ENCODE measurements around the gene RAD17. TPM values are rescaled to one million over a fixed set of nuclear protein-coding genes. Genes with fewer than 3 reads are reported as not detected.

The RAD17 gene
- total and polyA plus RNA-seq, 2 of the 8 experiments (the other 6 are each of a cell fraction or from before 2014, with no cell fraction given): 12.9 to 28.1 TPM

- no peak overlapping the region for H2AK5ac ChIP-seq (ENCODE audit: low read depth, low read length)
- no peak overlapping the region for H3K27ac ChIP-seq (ENCODE audit: low read depth, low read length)
- H3K56ac ChIP-seq (replicated peaks; ENCODE audit: insufficient read length, low read depth, low read length): no peak overlapping the region
- no peak overlapping the region for H2AFZ ChIP-seq (ENCODE audit: low read length)
- H3K14ac ChIP-seq (ENCODE audit: insufficient read length): no peak overlapping the region
- H3K79me2 ChIP-seq (ENCODE audit: control insufficient read depth in 1 of 2, insufficient read depth in 2 of 2, low read length in 2 of 2): no peaks in the 10 kb centered on the region
- FAIRE-seq (no peak), DNase-seq (ENCODE audit: low read depth in 1 of 2, low spot score in 2 of 2) (no peak)
- no peak overlapping the region for H3K4me3 ChIP-seq (ENCODE audit: extremely low read depth in 1 of 4, insufficient read depth in 2 of 4, low read depth in 3 of 4, low read length in 4 of 4)
- no peaks in the 10 kb centered on the region for H3K27me3 ChIP-seq (replicated peaks in 1 of 4; ENCODE audit: control insufficient read depth in 3 of 4, extremely low read depth in 1 of 4, insufficient read depth in 3 of 4, low read length in 3 of 4)
- no peak overlapping the region for H4K91ac ChIP-seq (replicated peaks; ENCODE audit: insufficient read length, low read length)
- H3K23me2 ChIP-seq (ENCODE audit: low read depth, low read length): no peaks in the 10 kb centered on the region
- H3K36me3 ChIP-seq (ENCODE audit: control insufficient read depth in 2 of 4, insufficient read depth in 4 of 4, low read length in 3 of 4): peaks cover 2 to 18% (median 7%) of the 10 kb centered on the region in 4 experiments; a peak in 4 of 8 replicates
- no peak overlapping the region for H2BK5ac ChIP-seq (ENCODE audit: low read depth, low read length)
- no peak overlapping the region for H3K9ac ChIP-seq (replicated peaks in 1 of 4; ENCODE audit: extremely low read depth in 1 of 4, low read depth in 3 of 4, low read length in 3 of 4)
- H3K9me3 ChIP-seq (ENCODE audit: insufficient read depth in 2 of 2, low read depth in 1 of 2, low read length in 1 of 2): no peaks in the 10 kb centered on the region
- no peak overlapping the region for H2BK20ac ChIP-seq (ENCODE audit: low read length)
- H3K4ac ChIP-seq (replicated peaks; ENCODE audit: insufficient read length, low read depth, low read length): no peak overlapping the region
- H2BK120ac ChIP-seq (replicated peaks; ENCODE audit: low read depth, low read length): no peak overlapping the region
- no peak overlapping the region for H2BK15ac ChIP-seq (ENCODE audit: low read length)
- WGBS, 2 experiments (ENCODE audit: extremely low coverage in 1 of 2, insufficient coverage in 1 of 2, insufficient read length in 1 of 2, insufficient replicate concordance in 2 of 2, low coverage in 1 of 2, low lambda C conversion rate in 2 of 2, missing lambda C conversion rate in 1 of 2): 91% methylated on average over 8 of the region's 8 CpGs; no CpG with 5 or more reads in 1 of the 2 experiments
- ChIA-PET POLR2A (ENCODE audit: partially characterized antibody) (interaction anchor here (1.4 kb wide), 1 partner anchor 12 kb away, joined by 3 read pairs; no protein-coding TSS in a partner anchor), CTCF (ENCODE audit: partially characterized antibody) (no interaction called here)
- H3K4me1 ChIP-seq (replicated peaks in 1 of 4; ENCODE audit: control insufficient read depth in 3 of 4, insufficient read depth in 4 of 4, low read length in 3 of 4): no peaks in the 10 kb centered on the region
- no peak overlapping the region for H3K18ac ChIP-seq (ENCODE audit: extremely low read depth, low read length)
- TF ChIP-seq CHD1 (IDR thresholded peaks at IDR 0.05; ENCODE audit: low read depth, low read length) (no peak), SIX5 (IDR thresholded peaks at IDR 0.05; ENCODE audit: low read depth, low read length) (no peak), TAF7 (optimal IDR thresholded peaks at IDR 0.05; ENCODE audit: borderline replicate concordance, low read depth, low read length) (no peak), SIN3A (conservative IDR thresholded peaks at IDR 0.05 in 1 of 2, IDR thresholded peaks at IDR 0.05 in 1 of 2; ENCODE audit: low read depth in 1 of 2, low read length in 2 of 2) (no peak), USF2 (IDR thresholded peaks at IDR 0.05; ENCODE audit: low read length) (no peak), YY1 (IDR thresholded peaks at IDR 0.05; ENCODE audit: low read depth, low read length) (no peak), KDM4A (IDR thresholded peaks at IDR 0.05; ENCODE audit: low read depth, low read length, severe bottlenecking) (no peak)
- no peak overlapping the region for H4K5ac ChIP-seq (ENCODE audit: insufficient read length, low read depth, low read length)
- no peaks in the 10 kb centered on the region for H4K20me1 ChIP-seq (replicated peaks in 1 of 2; ENCODE audit: control insufficient read depth in 1 of 2, insufficient read depth in 2 of 2, low read length in 2 of 2)
- H3K79me1 ChIP-seq (ENCODE audit: low read depth, low read length): no peaks in the 10 kb centered on the region
- H2BK12ac ChIP-seq (ENCODE audit: low read depth, low read length): no peak overlapping the region
- H3K4me2 ChIP-seq (ENCODE audit: insufficient read depth in 1 of 2, low read depth in 2 of 2, low read length in 2 of 2): no peak overlapping the region
- no peak overlapping the region for H4K8ac ChIP-seq (ENCODE audit: extremely low read depth, insufficient read depth, low read length)
- no peak overlapping the region for H3K23ac ChIP-seq (ENCODE audit: insufficient read length)
These were observed 63.0 kb downstream of the RAD17 start for GRCh38 chr5:69432412-69433206.
